Measurements from ENCODE around the gene PARL. TPM values are rescaled to one million over a fixed set of nuclear protein-coding genes. Genes with fewer than 3 reads are reported as not detected.

Gene PARL
- total RNA-seq, 1 donor from 2014 or later, result 58.5 TPM

GRCh38 chr3:183927059-183927458 lies 42.4 kb upstream of the PARL start:
- TF ChIP-seq CTCF (IDR thresholded peaks at IDR 0.05; ENCODE audit: partially characterized antibody, unreplicated experiment), result no peak
- no peak overlapping the region for H3K27ac Mint-ChIP-seq (ENCODE audit: unreplicated experiment)
- no peak for DNase-seq
- peaks cover 13% of the 10 kb centered on the region for H3K36me3 Mint-ChIP-seq (ENCODE audit: unreplicated experiment)
- no peaks in the 10 kb centered on the region for H3K27me3 Mint-ChIP-seq (ENCODE audit: unreplicated experiment)
- peaks cover 5% of the 10 kb centered on the region for H3K9me3 Mint-ChIP-seq (ENCODE audit: unreplicated experiment)
- H3K4me1 Mint-ChIP-seq (ENCODE audit: low read depth, unreplicated experiment), result peaks cover 18% of the 10 kb centered on the region
- H3K4me3 Mint-ChIP-seq (ENCODE audit: unreplicated experiment), result no peak overlapping the region

- Mint-ChIP-seq H3K9me3 (ENCODE audit: unreplicated experiment) (peaks cover 5% of the 10 kb centered on the region), H3K27ac (ENCODE audit: unreplicated experiment) (peak overlapping the region; percentile 50), H3K36me3 (ENCODE audit: unreplicated experiment) (peaks cover 7% of the 10 kb centered on the region), H3K4me3 (ENCODE audit: unreplicated experiment) (no peak overlapping the region), H3K4me1 (ENCODE audit: low read depth, unreplicated experiment) (peaks cover 28% of the 10 kb centered on the region), H3K27me3 (ENCODE audit: unreplicated experiment) (no peaks in the 10 kb centered on the region)
- DNase-seq, result no peak
- TF ChIP-seq CTCF (IDR thresholded peaks at IDR 0.05; ENCODE audit: partially characterized antibody, unreplicated experiment), result no peak
Measured at GRCh38 chr3:183924956-183925355, 40.3 kb upstream of the PARL start.

- Mint-ChIP-seq H3K9me3 (ENCODE audit: unreplicated experiment) (peaks cover 5% of the 10 kb centered on the region), H3K27ac (ENCODE audit: unreplicated experiment) (peak overlapping the region; percentile 50), H3K4me3 (ENCODE audit: unreplicated experiment) (no peak overlapping the region), H3K27me3 (ENCODE audit: unreplicated experiment) (no peaks in the 10 kb centered on the region), H3K4me1 (ENCODE audit: low read depth, unreplicated experiment) (peaks cover 29% of the 10 kb centered on the region), H3K36me3 (ENCODE audit: unreplicated experiment) (peaks cover 7% of the 10 kb centered on the region)
- DNase-seq, result no peak
- no peak for TF ChIP-seq CTCF (IDR thresholded peaks at IDR 0.05; ENCODE audit: partially characterized antibody, unreplicated experiment)
Measured at GRCh38 chr3:183924543-183924942, 39.9 kb upstream of the PARL start.

- no peak for TF ChIP-seq CTCF (IDR thresholded peaks at IDR 0.05; ENCODE audit: partially characterized antibody, unreplicated experiment)
- Mint-ChIP-seq H3K9me3 (ENCODE audit: unreplicated experiment) (peaks cover 5% of the 10 kb centered on the region), H3K36me3 (ENCODE audit: unreplicated experiment) (peaks cover 7% of the 10 kb centered on the region), H3K4me1 (ENCODE audit: low read depth, unreplicated experiment) (peaks cover 29% of the 10 kb centered on the region), H3K4me3 (ENCODE audit: unreplicated experiment) (peak overlapping the region; percentile 32), H3K27ac (ENCODE audit: unreplicated experiment) (peak overlapping the region; percentile 89), H3K27me3 (ENCODE audit: unreplicated experiment) (peaks cover 2% of the 10 kb centered on the region)
- DNase-seq, result no peak
Measured at GRCh38 chr3:183922421-183922820, 37.7 kb upstream of the PARL start.

- peaks cover 2% of the 10 kb centered on the region for H3K27me3 Mint-ChIP-seq (ENCODE audit: unreplicated experiment)
- DNase-seq, result no peak
- peaks cover 5% of the 10 kb centered on the region for H3K9me3 Mint-ChIP-seq (ENCODE audit: unreplicated experiment)
- no peak for TF ChIP-seq CTCF (IDR thresholded peaks at IDR 0.05; ENCODE audit: partially characterized antibody, unreplicated experiment)
- H3K27ac Mint-ChIP-seq (ENCODE audit: unreplicated experiment), result peak overlapping the region; percentile 66
- H3K4me1 Mint-ChIP-seq (ENCODE audit: low read depth, unreplicated experiment), result peaks cover 29% of the 10 kb centered on the region
- peaks cover 7% of the 10 kb centered on the region for H3K36me3 Mint-ChIP-seq (ENCODE audit: unreplicated experiment)
- no peak overlapping the region for H3K4me3 Mint-ChIP-seq (ENCODE audit: unreplicated experiment)
Measured at GRCh38 chr3:183921096-183921495, 36.4 kb upstream of the PARL start.
